Measurements from ENCODE around the gene CEP72.

The CEP72 gene

DNA sequence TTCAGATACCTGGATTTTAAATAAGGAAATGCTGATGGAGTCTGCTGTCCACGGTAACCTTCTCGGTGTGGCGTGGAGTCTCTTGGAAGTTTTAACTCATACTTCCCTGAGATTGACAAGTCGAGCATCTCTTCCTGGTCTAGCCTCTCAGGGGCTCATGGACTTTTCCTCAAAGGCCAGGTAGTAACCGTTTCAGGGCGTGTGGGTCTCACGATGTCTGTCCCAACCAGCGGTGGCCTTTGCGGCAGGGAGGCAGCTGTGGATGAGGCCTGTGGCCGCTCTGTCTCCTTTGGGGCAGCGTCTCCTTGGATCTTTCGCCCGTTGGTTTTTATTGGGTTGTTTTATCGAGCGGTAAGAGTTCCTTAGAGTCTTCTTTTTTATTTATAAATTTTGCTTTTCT lies 32.8 kb downstream of the CEP72 start:
- TF ChIP-seq, protein P1, sequence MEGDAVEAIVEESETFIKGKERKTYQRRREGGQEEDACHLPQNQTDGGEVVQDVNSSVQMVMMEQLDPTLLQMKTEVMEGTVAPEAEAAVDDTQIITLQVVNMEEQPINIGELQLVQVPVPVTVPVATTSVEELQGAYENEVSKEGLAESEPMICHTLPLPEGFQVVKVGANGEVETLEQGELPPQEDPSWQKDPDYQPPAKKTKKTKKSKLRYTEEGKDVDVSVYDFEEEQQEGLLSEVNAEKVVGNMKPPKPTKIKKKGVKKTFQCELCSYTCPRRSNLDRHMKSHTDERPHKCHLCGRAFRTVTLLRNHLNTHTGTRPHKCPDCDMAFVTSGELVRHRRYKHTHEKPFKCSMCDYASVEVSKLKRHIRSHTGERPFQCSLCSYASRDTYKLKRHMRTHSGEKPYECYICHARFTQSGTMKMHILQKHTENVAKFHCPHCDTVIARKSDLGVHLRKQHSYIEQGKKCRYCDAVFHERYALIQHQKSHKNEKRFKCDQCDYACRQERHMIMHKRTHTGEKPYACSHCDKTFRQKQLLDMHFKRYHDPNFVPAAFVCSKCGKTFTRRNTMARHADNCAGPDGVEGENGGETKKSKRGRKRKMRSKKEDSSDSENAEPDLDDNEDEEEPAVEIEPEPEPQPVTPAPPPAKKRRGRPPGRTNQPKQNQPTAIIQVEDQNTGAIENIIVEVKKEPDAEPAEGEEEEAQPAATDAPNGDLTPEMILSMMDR (IDR thresholded peaks at IDR 0.05; ENCODE audit: control insufficient read depth, insufficient read depth, low read depth, low read length, missing control alignments): no peak
- H3K4me3 ChIP-seq (ENCODE audit: control insufficient read depth, low read depth, low read length): no peak overlapping the region
- no peak for DNase-seq (ENCODE audit: low read depth)

DNA sequence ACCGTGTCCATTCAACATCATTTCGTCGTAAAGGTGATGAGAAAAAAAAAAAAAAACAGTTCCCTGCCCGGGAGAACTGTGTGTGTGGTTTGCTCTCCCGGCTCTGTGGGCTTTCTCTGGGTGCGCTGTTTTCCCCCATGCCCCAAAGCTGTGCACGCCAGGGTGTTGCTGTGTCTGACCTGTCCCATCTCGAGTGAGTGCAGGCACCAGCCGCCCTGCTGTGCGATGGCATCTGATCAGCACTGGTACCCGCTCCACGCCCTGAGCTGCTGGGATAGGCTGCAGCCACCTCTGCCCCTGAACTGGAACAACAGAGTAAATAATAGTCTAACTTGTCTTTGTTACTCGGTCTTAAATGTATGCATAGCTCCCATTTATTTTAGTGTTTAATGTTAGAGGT lies 33.3 kb downstream of the CEP72 start:
- no peak overlapping the region for H3K4me3 ChIP-seq (ENCODE audit: control insufficient read depth, low read depth, low read length)
- DNase-seq (ENCODE audit: low read depth): no peak
- TF ChIP-seq, protein P1 (IDR thresholded peaks at IDR 0.05; ENCODE audit: control insufficient read depth, insufficient read depth, low read depth, low read length, missing control alignments): no peak

DNA sequence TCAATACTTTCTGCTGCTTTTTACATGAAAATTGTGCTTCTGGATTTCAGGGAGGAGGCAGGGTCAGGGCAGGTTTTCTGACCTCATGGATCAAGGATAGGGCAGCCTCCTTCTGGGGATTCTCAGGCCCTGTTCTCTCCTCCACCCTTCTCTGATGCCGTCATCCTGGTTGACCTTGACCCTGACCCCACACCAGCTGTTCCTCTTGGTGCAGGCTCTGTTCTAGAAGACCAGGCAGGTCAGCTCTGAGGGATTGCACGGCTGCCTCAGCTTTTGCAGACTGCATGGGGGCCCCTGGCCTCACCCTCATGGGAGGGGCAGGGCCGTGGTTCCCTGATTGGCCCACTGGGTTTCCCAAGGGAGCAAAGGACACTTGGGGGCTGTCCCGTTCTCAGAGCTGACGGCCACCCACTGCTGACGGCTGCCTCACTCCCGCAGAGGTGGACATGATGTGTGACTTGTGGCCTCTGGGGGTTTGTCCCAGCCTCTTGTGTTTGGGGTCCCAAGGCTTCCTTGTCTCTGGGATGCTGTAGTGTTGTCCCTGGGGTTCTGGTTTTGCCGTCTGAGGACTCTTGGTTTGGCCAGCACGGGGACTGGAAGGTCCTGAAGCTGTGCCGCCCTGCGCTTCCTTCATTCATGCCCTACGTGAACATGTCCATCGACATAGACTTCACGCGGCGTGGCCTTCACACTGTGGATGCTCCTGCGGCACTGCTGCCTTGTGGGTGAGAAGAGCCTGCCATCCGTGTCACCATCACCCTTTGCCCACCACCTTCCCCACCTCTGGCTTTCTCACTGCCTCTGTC lies 34.5 kb downstream of the CEP72 start:
- DNase-seq (ENCODE audit: low read depth): no peak
- no peak overlapping the region for H3K4me3 ChIP-seq (ENCODE audit: control insufficient read depth, low read depth, low read length)
- TF ChIP-seq, protein P1 (IDR thresholded peaks at IDR 0.05; ENCODE audit: control insufficient read depth, insufficient read depth, low read depth, low read length, missing control alignments): no peak

DNA sequence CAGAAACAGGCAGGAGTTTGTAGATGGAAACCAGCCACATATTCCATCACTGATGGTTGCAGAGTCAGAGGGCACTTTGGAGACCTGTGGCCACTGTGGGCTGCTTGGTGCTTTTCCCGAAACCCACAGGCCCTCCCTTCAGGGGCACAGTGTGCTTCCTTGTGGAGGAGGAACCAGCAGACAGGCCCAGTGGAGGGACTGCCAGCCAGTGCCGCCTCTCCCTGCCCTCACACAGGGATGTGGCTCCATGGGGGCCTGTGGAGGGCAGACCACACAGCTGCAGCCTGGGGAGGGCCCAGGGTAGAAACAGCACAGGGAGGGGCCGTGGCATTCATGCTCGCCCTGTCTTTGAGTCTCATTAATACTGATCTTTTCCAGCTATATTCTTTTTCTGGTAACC lies 35.2 kb downstream of the CEP72 start:
- no peak overlapping the region for H3K4me3 ChIP-seq (ENCODE audit: control insufficient read depth, low read depth, low read length)
- TF ChIP-seq, protein P1 (IDR thresholded peaks at IDR 0.05; ENCODE audit: control insufficient read depth, insufficient read depth, low read depth, low read length, missing control alignments): no peak
- no peak for DNase-seq (ENCODE audit: low read depth)

DNA sequence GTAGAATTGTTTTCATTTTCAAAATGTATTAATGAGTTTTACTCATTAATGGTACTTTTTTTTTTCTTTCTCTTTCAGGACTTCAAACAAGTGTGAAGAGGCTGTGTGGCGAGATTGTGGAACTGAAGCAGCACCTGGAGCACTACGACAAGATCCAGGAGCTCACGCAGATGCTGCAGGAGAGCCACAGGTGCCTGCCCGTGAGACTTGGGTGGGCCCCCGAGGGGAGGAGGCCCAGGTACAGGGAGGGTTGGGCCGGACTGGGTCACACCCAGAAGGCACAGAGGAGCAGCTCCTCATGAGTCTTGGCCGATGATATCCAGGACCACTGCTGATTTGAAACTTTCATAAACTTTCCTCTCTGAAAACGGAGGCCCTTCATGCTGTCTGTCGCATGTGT lies 35.6 kb downstream of the CEP72 start:
- no peak for DNase-seq (ENCODE audit: low read depth)
- no peak overlapping the region for H3K4me3 ChIP-seq (ENCODE audit: control insufficient read depth, low read depth, low read length)
- TF ChIP-seq, protein P1 (IDR thresholded peaks at IDR 0.05; ENCODE audit: control insufficient read depth, insufficient read depth, low read depth, low read length, missing control alignments): no peak

DNA sequence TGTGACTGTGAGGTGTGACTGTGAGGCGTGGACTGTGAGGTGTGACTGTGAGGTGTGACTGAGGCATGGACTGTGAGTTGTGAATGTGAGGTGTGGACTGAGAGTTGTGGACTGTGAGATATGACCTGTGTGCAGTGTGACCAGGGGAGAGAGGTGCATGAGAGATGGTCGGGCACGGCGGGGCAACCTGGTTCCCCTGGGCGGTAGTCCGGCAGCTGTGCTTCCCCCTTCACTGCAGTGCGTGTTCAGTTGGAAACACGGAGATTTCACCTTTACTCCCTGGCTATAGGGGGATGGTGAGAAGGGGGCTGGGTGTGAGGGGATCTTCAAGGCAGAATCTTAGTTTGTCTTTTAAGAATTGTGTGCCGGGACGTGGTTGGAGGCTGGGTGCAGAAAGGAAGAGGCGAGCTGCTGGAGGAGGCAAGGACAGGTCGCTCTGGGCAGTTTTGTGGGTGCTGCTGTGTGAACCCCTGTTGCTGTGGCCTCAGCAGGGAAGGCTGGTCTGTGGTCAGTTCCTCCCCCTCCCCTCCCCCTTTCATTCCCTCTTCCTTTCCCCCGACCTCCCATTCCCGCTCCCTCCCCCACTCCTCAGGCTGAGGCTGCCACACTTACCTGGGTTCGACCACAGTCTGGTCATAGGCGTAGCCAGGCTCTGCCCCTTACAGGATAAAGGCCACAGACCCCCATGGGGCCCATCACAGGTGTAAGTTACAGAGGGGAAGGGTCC lies 39.3 kb downstream of the CEP72 start:
- TF ChIP-seq, protein P1 (IDR thresholded peaks at IDR 0.05; ENCODE audit: control insufficient read depth, insufficient read depth, low read depth, low read length, missing control alignments): no peak
- DNase-seq (ENCODE audit: low read depth): no peak
- H3K4me3 ChIP-seq (ENCODE audit: control insufficient read depth, low read depth, low read length): no peak overlapping the region
